HCT116 (cell line): ENCODE data around the gene MED31.

Experiments used
- CTCF ChIP-seq, 3 experiments: fragments of 200-600 bp in 1 of 3; sonication (generic) in 1 of 3; IDR thresholded peaks in 2 of 3; conservative IDR thresholded peaks in 1 of 3; 2 replicates each; pipeline ENCODE4 v1.5.1; 2012 to 2017; ENCODE audit warnings: low read depth in 2 of 3, low read length in 2 of 3, antibody characterized with exemption in 1 of 3, borderline replicate concordance in 1 of 3, control low read depth in 1 of 3, mild to moderate bottlenecking in 1 of 3, mixed read lengths in 1 of 3, mixed run types in 1 of 3, moderate library complexity in 1 of 3; ENCODE audit not compliant: insufficient read depth in 1 of 3
- ELF1 ChIP-seq: IDR thresholded peaks from 2 replicates; pipeline ENCODE4 v1.6.1; 2012; ENCODE audit warnings: low read depth, borderline replicate concordance
- EZH2 ChIP-seq: fragments of 200-600 bp; sonication (generic); IDR thresholded peaks from 2 replicates; pipeline ENCODE4 v1.6.1; 2017; ENCODE audit warnings: antibody characterized with exemption, mixed run types
- EZH2phosphoT487 ChIP-seq: fragments of 200-600 bp; IDR thresholded peaks from 2 replicates; pipeline ENCODE4 v1.6.1; 2018; ENCODE audit warnings: antibody characterized with exemption, borderline replicate concordance
- MAX ChIP-seq: IDR thresholded peaks from 2 replicates; pipeline ENCODE4 v1.6.1; 2012
- POLR2A ChIP-seq: IDR thresholded peaks from 2 replicates; pipeline ENCODE4 v1.7.0; 2011; ENCODE audit warnings: borderline replicate concordance; ENCODE audit not compliant: insufficient read depth, insufficient read length; ENCODE audit errors: extremely low read depth
- POLR2AphosphoS5 ChIP-seq: IDR thresholded peaks from 2 replicates; pipeline ENCODE4 v1.6.1; 2011; ENCODE audit warnings: mild to moderate bottlenecking, low read depth, low read length, moderate library complexity
- RAD21 ChIP-seq: IDR thresholded peaks from 2 replicates; pipeline ENCODE4 v1.6.1; 2012; ENCODE audit warnings: low read depth, mild to moderate bottlenecking
- REST ChIP-seq: IDR thresholded peaks from 2 replicates; pipeline ENCODE4 v1.6.1; 2012; ENCODE audit warnings: low read depth
- TCF7L2 ChIP-seq: IDR thresholded peaks from 2 replicates; pipeline ENCODE4 v1.7.0; 2011; ENCODE audit warnings: borderline replicate concordance, inconsistent platforms; ENCODE audit not compliant: insufficient read depth, insufficient read length; ENCODE audit errors: extremely low read depth
- ZFX ChIP-seq: fragments of 450-650 bp; IDR thresholded peaks from 2 replicates; pipeline ENCODE4 v1.6.1; 2017
- ZNF274 ChIP-seq: fragments of 200-500 bp; sonication (Bioruptor generic); IDR thresholded peaks from 2 replicates; pipeline ENCODE4 v1.6.1; 2014; ENCODE audit warnings: mild to moderate bottlenecking, low read depth, low read length, inconsistent platforms

DNA sequence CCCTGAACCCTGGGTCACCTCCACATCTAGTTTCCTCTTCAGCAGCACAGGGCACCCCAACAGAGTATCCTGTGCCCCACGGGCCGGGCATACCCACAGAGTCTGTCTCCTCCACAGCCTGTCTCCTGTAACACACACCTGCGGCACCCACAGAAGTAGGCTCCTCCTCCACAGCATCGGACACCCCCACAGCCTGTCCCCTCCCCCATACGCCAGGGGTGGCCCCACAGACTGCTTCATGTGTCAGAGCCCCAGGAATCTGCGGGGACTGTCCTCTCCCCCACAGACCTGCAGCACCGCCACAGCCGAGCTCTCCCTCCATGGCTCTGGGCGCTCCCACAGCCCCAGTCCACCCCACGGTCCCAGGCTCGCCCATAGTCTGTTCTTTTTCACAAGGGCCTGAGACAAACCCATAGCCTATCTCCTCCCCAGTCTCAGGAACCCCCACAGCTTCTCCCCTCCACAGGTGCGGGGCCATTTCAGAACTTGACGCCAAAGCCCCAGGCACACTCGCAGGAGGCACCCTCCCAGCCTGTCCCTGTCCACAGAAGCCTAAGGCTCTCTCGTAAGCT, 12.3 kb downstream of the MED31 start:
- TF ChIP-seq CTCF (IDR thresholded peaks at IDR 0.05 in 2 of 3, conservative IDR thresholded peaks at IDR 0.05 in 1 of 3; ENCODE audit: borderline replicate concordance in 1 of 3, insufficient read depth in 1 of 3, low read depth in 2 of 3, low read length in 2 of 3) (no peak), POLR2A (no peak), MAX (no peak), REST (no peak), ZFX (no peak), EZH2 (no peak), EZH2phosphoT487 (no peak), ZNF274 (no peak), RAD21 (no peak), ELF1 (no peak), POLR2AphosphoS5 (no peak), TCF7L2 (no peak)
